HEK293 (cell line): ENCODE data around the gene HADHB.

Experiments
- CTCF ChIA-PET: fragments of 350-600 bp; formaldehyde crosslinking; extraction: SDS; loops from one replicate; lab custom pipeline; 2021; ENCODE audit warnings: antibody characterized with exemption; lab: Yijun Ruan, JAX
- POLR2A ChIA-PET: fragments of 300-600 bp; formaldehyde crosslinking; extraction: SDS; loops from one replicate; lab custom pipeline; 2020; ENCODE audit warnings: antibody characterized with exemption, inconsistent platforms; lab: Yijun Ruan, JAX
- H3K27ac ChIP-seq: fragments of 200-500 bp; sonication (Bioruptor generic); 2 replicates; pipeline ENCODE4 v1.5.1; 2014; ENCODE audit warnings: low read depth, low read length, control low read depth, inconsistent platforms; ENCODE audit errors: extremely low read depth
- H3K36me3 ChIP-seq, 2 experiments: fragments of 200-500 bp in 1 of 2; sonication (Bioruptor generic) in 1 of 2; 1 replicate in 1 of 2; 2 replicates in 1 of 2; pipeline ENCODE4 v1.5.1; 2014 to 2017; ENCODE audit warnings: inconsistent platforms in 2 of 2, low read length in 2 of 2; ENCODE audit not compliant: control insufficient read depth in 2 of 2, insufficient read depth in 1 of 2
- H3K4me1 ChIP-seq: fragments of 200-500 bp; sonication (Bioruptor generic); 2 replicates; pipeline ENCODE4 v1.5.1; 2014; ENCODE audit warnings: mild to moderate bottlenecking, low read length, inconsistent platforms; ENCODE audit not compliant: control insufficient read depth, insufficient read depth
- H3K4me3 ChIP-seq: 2 replicates; pipeline ENCODE4 v1.5.1; 2011; ENCODE audit warnings: low read depth, mild to moderate bottlenecking, control low read depth, low read length, moderate library complexity
- H3K9me3 ChIP-seq: fragments of 200-500 bp; sonication (Bioruptor generic); 2 replicates; pipeline ENCODE4 v1.5.1; 2014; ENCODE audit warnings: low read depth, low read length, inconsistent platforms; ENCODE audit not compliant: control insufficient read depth, insufficient read depth
- BCL11B ChIP-seq: fragments of 450-650 bp; formaldehyde crosslinking; IDR thresholded peaks from 2 replicates; pipeline ENCODE4 v1.5.1; 2016; ENCODE audit warnings: low read depth, missing biosample characterization, missing genetic modification characterization
- MZF1 ChIP-seq: fragments of 450-650 bp; formaldehyde crosslinking; IDR thresholded peaks from 2 replicates; pipeline ENCODE4 v1.5.1; 2017; ENCODE audit warnings: missing biosample characterization, missing genetic modification characterization, borderline replicate concordance
- OSR2 ChIP-seq: fragments of 450-650 bp; formaldehyde crosslinking; IDR thresholded peaks from 2 replicates; pipeline ENCODE4 v1.5.1; 2016; ENCODE audit warnings: missing biosample characterization, missing genetic modification characterization
- SP7 ChIP-seq: fragments of 450-650 bp; formaldehyde crosslinking; IDR thresholded peaks from 2 replicates; pipeline ENCODE4 v1.5.1; 2016; ENCODE audit warnings: missing biosample characterization, missing genetic modification characterization
- ZBTB1 ChIP-seq: fragments of 450-650 bp; formaldehyde crosslinking; IDR thresholded peaks from 2 replicates; pipeline ENCODE4 v1.5.1; 2016; ENCODE audit warnings: missing biosample characterization, missing genetic modification characterization
- ZBTB21 ChIP-seq: fragments of 450-650 bp; formaldehyde crosslinking; IDR thresholded peaks from 2 replicates; pipeline ENCODE4 v1.5.1; 2017; ENCODE audit warnings: missing biosample characterization, missing genetic modification characterization
- ZBTB49 ChIP-seq: fragments of 450-650 bp; formaldehyde crosslinking; IDR thresholded peaks from 2 replicates; pipeline ENCODE4 v1.5.1; 2016; ENCODE audit warnings: missing biosample characterization, missing genetic modification characterization, low read depth
- ZBTB7A ChIP-seq: fragments of 450-650 bp; formaldehyde crosslinking; IDR thresholded peaks from 2 replicates; pipeline ENCODE4 v1.5.1; 2016; ENCODE audit warnings: low read depth, missing biosample characterization, missing genetic modification characterization
- ZBTB8A ChIP-seq: fragments of 450-650 bp; formaldehyde crosslinking; IDR thresholded peaks from 2 replicates; pipeline ENCODE4 v1.5.1; 2016; ENCODE audit warnings: missing biosample characterization, missing genetic modification characterization
- ZFP37 ChIP-seq: fragments of 450-650 bp; formaldehyde crosslinking; IDR thresholded peaks from 2 replicates; pipeline ENCODE4 v1.5.1; 2016; ENCODE audit warnings: missing biosample characterization, missing genetic modification characterization
- ZNF10 ChIP-seq: fragments of 450-650 bp; formaldehyde crosslinking; IDR thresholded peaks from 2 replicates; pipeline ENCODE4 v1.5.1; 2017; ENCODE audit warnings: missing biosample characterization, missing genetic modification characterization
- ZNF112 ChIP-seq: fragments of 450-650 bp; formaldehyde crosslinking; IDR thresholded peaks from 2 replicates; pipeline ENCODE4 v1.5.0; 2017; ENCODE audit warnings: missing biosample characterization, missing genetic modification characterization
- ZNF138 ChIP-seq: fragments of 450-650 bp; formaldehyde crosslinking; IDR thresholded peaks from 2 replicates; pipeline ENCODE4 v1.5.1; 2016; ENCODE audit warnings: missing biosample characterization, missing genetic modification characterization, borderline replicate concordance
- ZNF16 ChIP-seq: fragments of 450-650 bp; formaldehyde crosslinking; IDR thresholded peaks from 2 replicates; pipeline ENCODE4 v1.5.1; 2016; ENCODE audit warnings: low read depth, missing biosample characterization, missing genetic modification characterization
- ZNF18 ChIP-seq: fragments of 450-650 bp; formaldehyde crosslinking; IDR thresholded peaks from 2 replicates; pipeline ENCODE4 v1.5.1; 2016; ENCODE audit warnings: missing biosample characterization, missing genetic modification characterization
- ZNF398 ChIP-seq: fragments of 450-650 bp; formaldehyde crosslinking; IDR thresholded peaks from 2 replicates; pipeline ENCODE4 v1.5.1; 2017; ENCODE audit warnings: missing biosample characterization, missing genetic modification characterization
- ZNF404 ChIP-seq: fragments of 450-650 bp; formaldehyde crosslinking; IDR thresholded peaks from 2 replicates; pipeline ENCODE4 v1.5.1; 2017; ENCODE audit warnings: missing biosample characterization, missing genetic modification characterization
- ZNF488 ChIP-seq: fragments of 450-650 bp; formaldehyde crosslinking; IDR thresholded peaks from 2 replicates; pipeline ENCODE4 v1.5.1; 2016; ENCODE audit warnings: missing biosample characterization, missing genetic modification characterization
- ZNF514 ChIP-seq: fragments of 450-650 bp; formaldehyde crosslinking; IDR thresholded peaks from 2 replicates; pipeline ENCODE4 v1.5.1; 2016; ENCODE audit warnings: missing biosample characterization, missing genetic modification characterization
- ZNF626 ChIP-seq: fragments of 450-650 bp; sonication (Bioruptor Pico); formaldehyde crosslinking; IDR thresholded peaks from 2 replicates; pipeline ENCODE4 v1.5.1; 2018; ENCODE audit warnings: missing biosample characterization, missing genetic modification characterization, inconsistent platforms
- ZNF768 ChIP-seq: fragments of 450-650 bp; formaldehyde crosslinking; IDR thresholded peaks from 2 replicates; pipeline ENCODE4 v1.5.1; 2018; ENCODE audit warnings: missing biosample characterization, mild to moderate bottlenecking, missing genetic modification characterization
- ZNF776 ChIP-seq: fragments of 450-650 bp; formaldehyde crosslinking; IDR thresholded peaks from 2 replicates; pipeline ENCODE4 v1.5.0; 2017; ENCODE audit warnings: missing biosample characterization, missing genetic modification characterization, borderline replicate concordance
- ZSCAN23 ChIP-seq: fragments of 450-650 bp; formaldehyde crosslinking; IDR thresholded peaks from 2 replicates; pipeline ENCODE4 v1.5.1; 2016; ENCODE audit warnings: missing biosample characterization, missing genetic modification characterization
- TF ChIP-seq, protein P1 (sequence below): fragments of 450-650 bp; formaldehyde crosslinking; IDR thresholded peaks from 2 replicates; pipeline ENCODE4 v1.5.1; 2016; ENCODE audit warnings: missing biosample characterization, missing genetic modification characterization
- TF ChIP-seq, protein P2 (sequence below): IDR thresholded peaks from 2 replicates; pipeline ENCODE4 v1.6.1; 2011; ENCODE audit warnings: mild to moderate bottlenecking, low read depth, low read length, borderline replicate concordance

The HADHB gene

GRCh38 chr2:26324903-26325302 lies 80.2 kb downstream of the HADHB start:
- no peaks in the 10 kb centered on the region for H3K4me1 ChIP-seq
- no peak overlapping the region for H3K27ac ChIP-seq
- H3K9me3 ChIP-seq: no peaks in the 10 kb centered on the region
- no peak overlapping the region for H3K4me3 ChIP-seq
- ChIA-PET POLR2A (no interaction called here), CTCF (interaction anchor here (1.1 kb wide), 1 partner anchor 15 kb away, joined by 5 read pairs; no protein-coding TSS in a partner anchor)
- TF ChIP-seq ZNF16 (no peak), ZNF18 (tag by site-specific recombination) (no peak), ZNF398 (tag by site-specific recombination) (no peak), ZNF10 (tag by site-specific recombination) (no peak), ZBTB7A (no peak), ZNF626 (tag by site-specific recombination) (no peak), ZNF768 (tag by site-specific recombination) (no peak), ZNF138 (tag by site-specific recombination) (no peak), ZNF404 (no peak), ZNF112 (tag by site-specific recombination) (no peak), ZNF776 (tag by site-specific recombination) (no peak)
- TF ChIP-seq, protein P1, sequence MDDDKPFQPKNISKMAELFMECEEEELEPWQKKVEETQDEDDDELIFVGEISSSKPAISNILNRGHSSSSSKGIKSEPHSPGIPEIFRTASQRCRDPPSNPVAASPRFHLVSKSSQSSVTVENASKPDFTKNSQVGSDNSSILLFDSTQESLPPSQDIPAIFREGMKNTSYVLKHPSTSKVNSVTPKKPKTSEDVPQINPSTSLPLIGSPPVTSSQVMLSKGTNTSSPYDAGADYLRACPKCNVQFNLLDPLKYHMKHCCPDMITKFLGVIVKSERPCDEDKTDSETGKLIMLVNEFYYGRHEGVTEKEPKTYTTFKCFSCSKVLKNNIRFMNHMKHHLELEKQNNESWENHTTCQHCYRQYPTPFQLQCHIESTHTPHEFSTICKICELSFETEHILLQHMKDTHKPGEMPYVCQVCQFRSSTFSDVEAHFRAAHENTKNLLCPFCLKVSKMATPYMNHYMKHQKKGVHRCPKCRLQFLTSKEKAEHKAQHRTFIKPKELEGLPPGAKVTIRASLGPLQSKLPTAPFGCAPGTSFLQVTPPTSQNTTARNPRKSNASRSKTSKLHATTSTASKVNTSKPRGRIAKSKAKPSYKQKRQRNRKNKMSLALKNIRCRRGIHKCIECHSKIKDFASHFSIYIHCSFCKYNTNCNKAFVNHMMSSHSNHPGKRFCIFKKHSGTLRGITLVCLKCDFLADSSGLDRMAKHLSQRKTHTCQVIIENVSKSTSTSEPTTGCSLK: no peak
- TF ChIP-seq, protein P2, sequence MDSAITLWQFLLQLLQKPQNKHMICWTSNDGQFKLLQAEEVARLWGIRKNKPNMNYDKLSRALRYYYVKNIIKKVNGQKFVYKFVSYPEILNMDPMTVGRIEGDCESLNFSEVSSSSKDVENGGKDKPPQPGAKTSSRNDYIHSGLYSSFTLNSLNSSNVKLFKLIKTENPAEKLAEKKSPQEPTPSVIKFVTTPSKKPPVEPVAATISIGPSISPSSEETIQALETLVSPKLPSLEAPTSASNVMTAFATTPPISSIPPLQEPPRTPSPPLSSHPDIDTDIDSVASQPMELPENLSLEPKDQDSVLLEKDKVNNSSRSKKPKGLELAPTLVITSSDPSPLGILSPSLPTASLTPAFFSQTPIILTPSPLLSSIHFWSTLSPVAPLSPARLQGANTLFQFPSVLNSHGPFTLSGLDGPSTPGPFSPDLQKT: no peak
- no peaks in the 10 kb centered on the region for H3K36me3 ChIP-seq

GRCh38 chr2:26325851-26326250 lies 81.1 kb downstream of the HADHB start:
- no peak overlapping the region for H3K27ac ChIP-seq
- POLR2A ChIA-PET: interaction anchor here (0.5 kb wide), 1 partner anchor 25 kb away, joined by 4 read pairs; no protein-coding TSS in a partner anchor
- no peaks in the 10 kb centered on the region for H3K9me3 ChIP-seq
- CTCF ChIA-PET: interaction anchor here (0.7 to 1.1 kb wide), 2 partner anchors 11 to 14 kb away, joined by 3 to 5 read pairs; no protein-coding TSS in a partner anchor
- H3K4me1 ChIP-seq: no peaks in the 10 kb centered on the region
- H3K4me3 ChIP-seq: no peak overlapping the region
- no peaks in the 10 kb centered on the region for H3K36me3 ChIP-seq
- no peak for TF ChIP-seq ZBTB21 (tag by site-specific recombination)
- TF ChIP-seq BCL11B (tag by site-specific recombination): no peak
- no peak for TF ChIP-seq ZBTB8A
- TF ChIP-seq ZBTB1 (tag by site-specific recombination): no peak
- no peak for TF ChIP-seq MZF1 (tag by site-specific recombination)
- TF ChIP-seq ZBTB49 (tag by site-specific recombination): no peak
- TF ChIP-seq ZNF514 (tag by site-specific recombination): no peak
- TF ChIP-seq ZSCAN23 (tag by site-specific recombination): no peak
- no peak for TF ChIP-seq SP7
- TF ChIP-seq ZFP37 (tag by site-specific recombination): no peak
- no peak for TF ChIP-seq ZNF488 (tag by site-specific recombination)
- no peak for TF ChIP-seq ZNF112 (tag by site-specific recombination)
- no peak for TF ChIP-seq OSR2 (tag by site-specific recombination)
